Measurements from ENCODE around the gene PSMD2.

Gene PSMD2

DNA sequence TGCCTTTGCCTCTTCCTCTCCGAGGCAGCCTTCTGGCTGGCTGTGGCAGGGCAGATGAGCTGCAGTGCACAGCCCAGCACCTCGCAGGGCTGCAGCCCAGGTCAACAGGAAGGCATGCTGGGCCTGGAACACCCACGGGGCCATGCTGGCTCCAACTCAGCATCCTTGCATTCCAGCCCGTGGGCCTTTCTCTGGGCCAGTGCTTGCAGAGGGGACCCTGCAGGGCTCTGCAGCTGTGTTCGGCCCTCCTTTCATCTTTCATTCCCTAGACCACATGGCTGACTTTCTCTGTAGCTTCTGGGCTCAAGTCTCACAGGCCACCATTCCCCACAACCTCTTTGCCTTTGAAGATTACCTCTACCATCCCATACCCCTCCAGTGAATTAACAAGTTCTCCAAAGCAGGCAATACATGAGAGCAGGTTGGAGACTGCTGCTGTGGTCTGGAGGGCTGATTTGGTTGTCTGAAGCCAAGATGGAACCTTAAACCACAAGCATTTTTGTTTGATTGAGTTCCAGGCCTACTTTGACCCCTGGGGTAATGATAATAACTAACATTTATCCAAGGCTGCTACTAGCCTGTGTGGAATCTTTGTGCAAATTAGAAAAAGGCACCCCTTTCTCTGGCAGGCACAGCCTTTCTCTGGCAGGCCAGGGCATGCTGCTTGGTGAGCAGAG, 44.3 kb downstream of the PSMD2 start:
- no peak for DNase-seq

DNA sequence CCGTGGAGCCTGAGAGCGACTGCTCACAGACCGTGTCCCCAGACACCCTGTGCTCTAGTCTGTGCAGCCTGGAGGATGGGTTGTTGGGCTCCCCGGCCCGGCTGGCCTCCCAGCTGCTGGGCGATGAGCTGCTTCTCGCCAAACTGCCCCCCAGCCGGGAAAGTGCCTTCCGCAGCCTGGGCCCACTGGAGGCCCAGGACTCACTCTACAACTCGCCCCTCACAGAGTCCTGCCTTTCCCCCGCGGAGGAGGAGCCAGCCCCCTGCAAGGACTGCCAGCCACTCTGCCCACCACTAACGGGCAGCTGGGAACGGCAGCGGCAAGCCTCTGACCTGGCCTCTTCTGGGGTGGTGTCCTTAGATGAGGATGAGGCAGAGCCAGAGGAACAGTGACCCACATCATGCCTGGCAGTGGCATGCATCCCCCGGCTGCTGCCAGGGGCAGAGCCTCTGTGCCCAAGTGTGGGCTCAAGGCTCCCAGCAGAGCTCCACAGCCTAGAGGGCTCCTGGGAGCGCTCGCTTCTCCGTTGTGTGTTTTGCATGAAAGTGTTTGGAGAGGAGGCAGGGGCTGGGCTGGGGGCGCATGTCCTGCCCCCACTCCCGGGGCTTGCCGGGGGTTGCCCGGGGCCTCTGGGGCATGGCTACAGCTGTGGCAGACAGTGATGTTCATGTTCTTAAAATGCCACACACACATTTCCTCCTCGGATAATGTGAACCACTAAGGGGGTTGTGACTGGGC, 45.7 kb downstream of the PSMD2 start:
- DNase-seq = no peak

DNA sequence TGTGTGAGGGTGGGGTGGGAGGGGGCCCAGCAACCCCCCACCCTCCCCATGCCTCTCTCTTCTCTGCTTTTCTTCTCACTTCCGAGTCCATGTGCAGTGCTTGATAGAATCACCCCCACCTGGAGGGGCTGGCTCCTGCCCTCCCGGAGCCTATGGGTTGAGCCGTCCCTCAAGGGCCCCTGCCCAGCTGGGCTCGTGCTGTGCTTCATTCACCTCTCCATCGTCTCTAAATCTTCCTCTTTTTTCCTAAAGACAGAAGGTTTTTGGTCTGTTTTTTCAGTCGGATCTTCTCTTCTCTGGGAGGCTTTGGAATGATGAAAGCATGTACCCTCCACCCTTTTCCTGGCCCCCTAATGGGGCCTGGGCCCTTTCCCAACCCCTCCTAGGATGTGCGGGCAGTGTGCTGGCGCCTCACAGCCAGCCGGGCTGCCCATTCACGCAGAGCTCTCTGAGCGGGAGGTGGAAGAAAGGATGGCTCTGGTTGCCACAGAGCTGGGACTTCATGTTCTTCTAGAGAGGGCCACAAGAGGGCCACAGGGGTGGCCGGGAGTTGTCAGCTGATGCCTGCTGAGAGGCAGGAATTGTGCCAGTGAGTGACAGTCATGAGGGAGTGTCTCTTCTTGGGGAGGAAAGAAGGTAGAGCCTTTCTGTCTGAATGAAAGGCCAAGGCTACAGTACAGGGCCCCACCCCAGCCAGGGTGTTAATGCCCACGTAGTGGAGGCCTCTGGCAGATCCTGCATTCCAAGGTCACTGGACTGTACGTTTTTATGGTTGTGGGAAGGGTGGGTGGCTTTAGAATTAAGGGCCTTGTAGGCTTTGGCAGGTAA, 46.5 kb downstream of the PSMD2 start:
- no peak for DNase-seq

DNA sequence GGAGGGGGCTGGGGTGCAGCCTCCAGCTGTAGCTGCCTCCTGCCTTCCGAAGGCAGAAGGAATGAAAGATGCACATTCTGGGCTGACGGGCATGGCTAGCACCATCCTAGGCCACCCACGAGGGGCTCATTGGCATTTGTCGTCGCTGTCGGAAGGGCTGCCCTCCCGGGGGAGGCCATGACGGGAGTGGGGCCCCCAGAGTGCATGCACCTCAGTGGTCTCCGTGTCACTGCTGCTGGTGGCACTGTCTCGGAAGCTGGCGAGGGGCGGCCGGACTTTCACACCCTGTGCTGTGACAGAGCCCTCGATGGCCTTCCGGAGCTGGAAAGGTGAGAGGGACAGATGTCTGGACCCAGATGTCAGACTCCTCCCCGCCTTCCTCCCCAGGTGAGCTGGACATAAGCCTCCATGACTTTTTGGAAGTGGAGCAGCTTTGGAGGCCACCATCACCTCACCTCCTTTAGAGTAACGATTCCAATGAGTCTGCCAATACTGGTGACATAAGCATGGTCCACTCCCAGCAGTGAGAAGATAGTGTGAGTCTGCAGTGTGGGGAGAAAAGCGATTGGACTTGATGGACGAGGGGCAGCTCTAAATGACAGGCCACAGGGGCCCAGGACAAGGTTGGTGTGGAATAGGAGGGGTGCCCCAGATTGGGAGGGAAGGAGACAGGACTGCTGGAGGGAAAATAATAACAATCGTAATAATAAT, 47.6 kb downstream of the PSMD2 start:
- DNase-seq = no peak

DNA sequence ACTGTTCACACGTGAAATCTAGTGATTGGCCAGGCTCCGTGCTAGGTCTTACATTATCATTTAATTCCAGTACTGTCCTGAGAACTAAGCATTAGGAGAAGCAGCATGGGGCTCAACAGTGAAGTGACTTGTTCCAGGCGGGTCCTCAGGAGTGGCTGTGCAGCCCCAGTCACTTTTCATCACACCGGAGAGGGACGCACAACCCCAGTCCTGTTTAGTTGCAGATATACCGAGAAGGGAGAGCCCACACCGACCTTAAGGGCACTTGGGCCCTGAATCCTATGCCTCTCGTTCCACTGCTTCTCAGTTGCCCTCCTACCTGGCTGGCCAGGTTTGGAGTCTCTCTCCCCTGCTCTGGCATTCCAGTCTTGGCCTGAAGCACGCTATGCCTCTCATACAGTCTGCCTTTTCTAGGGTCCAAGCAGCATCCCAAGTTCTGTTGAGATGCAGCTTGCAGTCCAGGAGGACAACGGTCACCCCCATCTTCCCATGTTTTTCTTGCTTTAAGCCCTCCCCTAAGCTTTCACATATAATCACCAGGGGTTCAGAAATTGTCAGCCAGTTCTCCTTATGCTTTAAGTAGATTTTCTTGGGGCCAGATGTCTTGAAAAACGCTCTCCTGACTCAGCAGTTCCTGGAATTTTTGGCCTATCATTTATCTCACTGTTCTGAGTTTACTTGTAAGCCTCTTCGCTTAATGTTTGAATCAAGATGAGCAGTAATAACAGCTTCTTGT, 48.4 kb downstream of the PSMD2 start:
- no peak for DNase-seq

DNA sequence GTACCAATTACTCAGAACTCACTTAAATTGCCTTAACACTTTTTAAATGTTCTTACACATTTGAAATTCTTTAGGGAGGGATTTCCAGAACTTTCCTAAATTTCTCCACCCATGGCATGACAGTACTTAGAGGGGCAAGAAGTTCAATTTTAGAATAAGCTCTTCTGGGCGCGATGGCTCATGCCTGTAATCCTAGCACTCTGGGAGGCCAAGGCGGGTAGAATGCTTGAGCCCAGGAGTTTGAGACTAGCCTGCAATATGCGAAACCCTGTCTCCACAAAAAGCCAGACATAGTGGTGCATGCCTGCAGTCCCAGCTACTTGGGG, 49.0 kb downstream of the PSMD2 start:
- DNase-seq = no peak

DNA sequence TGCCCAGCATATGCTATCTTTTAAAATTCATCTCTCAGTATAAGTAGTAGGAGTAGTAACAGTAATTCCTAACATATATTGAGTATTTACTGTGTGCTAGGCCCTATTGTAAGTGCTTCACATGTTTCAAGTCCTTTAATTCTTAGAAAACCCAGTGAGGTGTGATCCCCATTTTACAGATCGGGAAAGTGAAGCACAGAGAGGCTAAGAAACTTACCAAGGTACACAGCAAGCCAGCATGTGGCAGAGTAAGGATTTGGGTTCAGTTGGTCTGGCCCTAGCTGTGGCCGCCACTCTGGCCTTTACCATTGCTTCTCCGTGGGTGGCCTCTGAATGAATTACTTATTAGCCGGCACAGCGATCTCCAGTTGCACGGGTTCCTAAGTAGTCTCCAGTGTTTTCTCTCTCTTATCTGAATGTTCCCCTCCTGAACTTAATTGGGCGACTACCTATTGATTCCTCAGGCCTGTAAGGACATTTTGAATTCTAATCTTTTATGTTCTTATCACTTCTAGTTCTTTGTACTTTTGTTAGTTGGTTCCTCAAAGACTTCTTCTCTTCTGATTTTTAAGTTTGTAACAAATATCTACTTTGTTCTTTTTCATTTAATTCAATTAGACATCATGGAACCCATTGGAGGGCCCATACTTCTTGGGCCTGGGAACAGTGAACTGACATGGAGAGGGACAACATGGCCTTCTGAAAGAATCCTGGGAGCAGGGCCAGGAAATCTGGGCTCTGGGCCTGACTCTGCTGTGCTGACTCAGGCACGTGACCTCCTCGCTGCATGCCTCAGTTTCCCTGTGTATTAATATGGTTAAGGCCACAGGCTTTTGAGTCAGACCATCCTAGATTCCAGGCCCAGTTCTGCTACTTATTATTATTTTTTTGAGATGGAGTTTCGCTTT, 50.8 kb downstream of the PSMD2 start:
- no peak for DNase-seq

DNA sequence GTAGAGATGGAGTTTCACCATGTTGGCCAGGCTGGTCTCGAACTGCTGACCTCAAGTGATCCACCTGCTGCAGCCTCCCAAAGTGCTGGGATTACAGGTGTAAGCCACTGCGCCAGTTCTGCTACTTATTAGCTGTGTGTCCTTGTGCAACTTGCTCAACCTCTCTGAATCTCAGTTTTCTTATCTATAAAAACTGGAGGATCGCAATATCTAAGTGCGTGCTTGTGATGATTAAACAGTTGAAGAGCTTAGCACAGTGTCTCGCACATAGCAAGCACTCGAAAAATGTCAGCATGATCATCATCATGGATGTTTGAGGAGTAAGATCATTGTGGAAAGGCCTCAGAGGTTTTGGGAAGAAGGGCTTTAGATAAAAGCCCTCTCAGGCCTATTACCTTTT, 51.6 kb downstream of the PSMD2 start:
- no peak for DNase-seq

DNA sequence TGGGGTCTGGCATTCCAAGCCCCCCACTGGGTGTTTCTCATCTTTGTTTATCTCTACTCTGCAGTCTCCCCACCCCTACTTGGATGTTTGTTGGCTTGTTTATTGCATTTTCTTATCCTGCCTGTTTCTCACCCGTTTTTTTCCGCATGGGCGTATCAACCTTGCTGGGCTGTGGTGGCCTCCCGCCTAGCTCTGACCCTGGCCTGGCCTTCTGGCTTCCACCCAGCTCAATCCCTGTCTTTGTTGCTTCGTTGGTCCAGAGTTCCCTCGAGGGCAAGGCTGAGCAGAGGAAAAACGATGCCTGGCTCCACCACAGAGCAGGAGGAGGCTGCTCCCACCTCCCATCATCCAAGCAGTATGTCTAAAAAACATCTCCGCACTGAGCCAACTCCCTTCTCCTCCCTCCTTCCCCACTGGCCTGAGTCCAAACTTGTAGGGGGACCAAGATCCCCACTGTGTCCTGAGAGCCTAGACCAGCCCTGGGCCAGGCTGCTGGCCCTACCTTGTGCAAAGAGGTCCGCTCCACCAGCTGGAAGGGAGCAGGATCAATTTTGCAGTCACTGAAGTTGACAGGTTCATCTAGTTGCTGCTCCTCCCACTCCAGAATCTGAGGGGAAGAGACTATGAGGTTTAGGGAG, 52.6 kb downstream of the PSMD2 start:
- no peak for DNase-seq

DNA sequence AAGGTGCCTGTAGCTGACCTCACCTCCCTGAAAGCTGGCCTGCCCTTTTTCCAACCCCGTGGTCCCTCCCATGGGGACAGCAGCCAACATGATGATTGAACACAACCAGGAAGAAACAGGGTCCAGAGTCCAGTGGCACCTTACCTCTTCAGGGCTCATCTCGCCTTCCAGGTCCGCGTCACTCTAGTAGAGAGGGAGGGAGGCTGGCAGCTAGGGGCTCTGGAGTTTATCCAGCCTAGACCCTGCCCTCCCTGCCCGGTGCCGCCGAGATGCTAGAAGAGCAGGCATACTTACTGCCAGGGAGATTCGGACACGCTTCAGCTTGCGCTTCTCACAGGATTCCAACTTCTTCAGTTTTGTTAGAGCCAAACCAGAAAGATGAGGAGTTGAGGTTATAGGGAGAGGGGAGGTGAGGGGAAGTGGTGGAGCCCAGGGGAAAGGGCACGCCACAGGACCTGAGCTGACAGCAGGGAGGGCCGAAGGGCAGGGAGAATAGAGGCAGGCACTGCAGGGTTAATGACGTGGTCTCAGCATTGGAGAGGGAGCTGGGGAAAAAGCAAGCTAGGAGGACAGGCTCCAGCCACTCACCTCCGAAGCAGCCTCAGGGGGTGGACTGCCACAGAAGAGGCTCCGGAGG, 53.2 kb downstream of the PSMD2 start:
- no peak for DNase-seq

DNA sequence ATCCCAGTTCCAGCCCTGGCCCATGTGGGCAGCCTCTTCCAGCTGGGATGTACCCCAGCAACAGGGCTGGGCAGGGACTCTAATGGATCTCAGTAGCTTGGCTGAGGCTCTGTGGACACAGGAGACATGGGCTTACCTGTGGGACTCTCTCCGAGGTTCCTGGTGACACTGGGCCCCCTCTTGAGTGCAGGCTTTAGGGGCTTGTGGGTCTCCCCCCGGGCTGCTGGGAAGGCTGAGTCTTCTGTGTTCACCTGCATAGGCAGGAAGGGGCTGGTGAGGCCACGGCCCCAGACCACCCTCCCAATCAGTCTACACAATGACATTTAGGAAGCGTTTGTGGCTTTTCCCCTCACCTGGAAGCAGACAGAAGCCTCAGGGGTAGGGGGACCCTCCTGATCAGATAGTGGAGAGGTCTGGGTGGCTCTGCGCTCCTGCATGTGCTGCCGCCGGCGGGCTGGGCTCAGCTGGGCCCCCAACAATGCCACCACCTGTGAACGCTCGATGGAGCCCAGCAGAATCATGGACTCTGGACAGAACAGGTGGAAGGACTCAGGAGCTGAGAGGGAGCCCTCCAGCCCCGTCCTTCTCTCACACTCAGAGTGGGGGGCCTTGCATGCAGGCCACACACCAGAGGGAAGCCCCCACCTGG, 54.0 kb downstream of the PSMD2 start:
- DNase-seq = no peak

DNA sequence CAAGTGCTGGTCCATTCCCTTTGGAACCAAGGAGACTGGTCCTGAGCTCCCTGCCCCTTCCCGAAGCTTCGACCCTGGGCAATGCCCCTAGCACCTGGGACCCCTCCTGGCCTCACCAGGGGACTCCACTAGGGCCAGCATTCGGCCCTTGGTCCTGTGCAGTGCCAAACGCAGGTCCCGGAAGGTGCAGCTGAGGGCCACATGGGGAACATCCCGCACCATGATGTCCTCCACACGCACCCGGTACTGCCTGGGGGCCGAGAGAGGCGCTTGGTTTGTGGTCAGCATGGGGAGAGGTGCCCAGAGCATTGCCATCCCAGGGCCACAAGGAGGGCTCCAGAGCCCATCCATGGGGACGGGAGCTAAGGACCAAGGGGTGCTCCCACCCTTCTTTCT, 54.5 kb downstream of the PSMD2 start:
- DNase-seq = no peak

DNA sequence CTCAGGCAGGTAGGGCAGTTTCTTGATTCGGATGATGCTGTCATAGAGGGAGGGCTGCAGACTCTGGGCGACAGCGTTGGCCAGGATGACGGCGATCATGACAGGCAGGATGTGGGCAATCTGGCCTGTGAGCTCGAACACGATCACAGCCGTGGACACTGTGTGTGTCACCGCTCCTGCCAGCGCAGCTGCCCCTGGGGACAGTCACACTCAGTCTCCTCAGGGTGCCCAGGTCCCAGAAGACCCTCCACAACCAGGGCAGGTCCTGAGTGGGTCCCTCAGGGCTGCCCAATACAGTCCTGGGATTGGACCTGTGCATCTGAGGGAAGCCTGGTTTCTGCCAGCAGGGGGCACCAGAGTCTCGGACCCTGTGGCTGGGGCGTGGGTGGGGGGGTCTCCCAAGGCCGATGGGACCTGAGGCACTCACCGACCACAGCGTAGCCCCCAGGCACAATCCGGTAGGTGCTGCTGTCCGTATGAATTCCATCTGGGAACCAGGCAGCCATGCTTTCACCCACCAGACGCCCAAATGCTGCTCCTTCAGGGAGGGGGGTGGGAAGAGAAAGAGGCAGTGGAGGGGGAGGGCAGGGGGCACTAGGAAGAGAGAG, 55.2 kb downstream of the PSMD2 start:
- peak; percentile 59 to 71 for DNase-seq

DNA sequence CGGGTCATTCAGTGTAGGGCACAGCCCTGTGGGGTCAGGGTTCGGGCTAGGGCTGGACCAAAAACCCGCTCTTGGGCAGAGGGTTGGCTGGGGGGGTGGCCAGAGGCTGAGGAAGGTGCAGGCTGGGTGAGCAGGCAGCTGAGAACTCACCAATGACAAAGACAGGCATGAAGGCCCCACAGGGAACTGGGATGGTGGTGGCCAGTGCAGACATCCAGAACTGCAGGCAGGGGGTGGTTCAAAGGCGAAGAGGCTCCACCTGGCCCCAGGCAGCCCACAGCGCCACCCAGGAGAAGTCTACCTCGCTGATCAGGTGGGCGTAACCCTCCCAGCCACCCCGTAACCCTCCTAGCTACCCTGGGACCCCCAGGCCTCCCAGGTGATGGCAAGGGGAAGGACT, 55.7 kb downstream of the PSMD2 start:
- DNase-seq = no peak

DNA sequence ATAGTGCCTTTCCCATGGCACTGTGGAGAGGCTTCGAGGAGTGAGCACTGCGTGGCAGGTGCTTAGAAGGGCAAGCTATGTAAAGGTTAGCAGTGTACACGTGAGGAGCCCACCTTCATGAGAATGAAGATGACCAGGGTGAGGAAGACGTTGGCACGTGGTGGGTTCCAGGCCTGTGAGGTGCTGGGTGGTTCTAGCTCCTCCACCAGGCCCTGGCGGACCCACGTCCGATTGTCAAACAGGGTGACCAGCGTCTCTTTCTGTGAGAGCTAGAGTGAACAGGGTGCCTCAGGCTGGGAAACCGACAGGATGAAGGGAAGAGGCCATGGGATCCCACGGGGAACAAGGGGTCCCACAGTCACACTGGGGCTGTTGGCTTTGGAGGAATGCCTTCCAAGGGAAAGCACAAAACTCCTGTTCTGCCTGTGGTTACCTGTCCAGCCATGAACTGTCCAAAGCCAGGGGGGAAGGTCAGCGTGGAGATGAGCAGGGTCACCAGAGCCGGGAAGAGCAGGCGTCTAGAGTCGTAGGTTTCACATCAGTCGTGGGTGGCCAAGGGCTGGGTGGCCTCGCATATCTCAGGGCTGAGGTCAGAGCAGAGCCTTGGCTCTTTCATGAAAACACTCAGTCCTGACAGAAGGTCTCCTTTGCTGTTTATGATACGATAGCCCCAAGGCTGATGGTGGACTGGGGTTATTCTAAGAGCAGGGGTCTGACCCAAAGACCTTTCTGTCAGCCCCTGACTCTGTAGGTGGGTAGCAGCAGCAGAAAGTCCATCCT, 56.4 kb downstream of the PSMD2 start:
- DNase-seq = no peak

DNA sequence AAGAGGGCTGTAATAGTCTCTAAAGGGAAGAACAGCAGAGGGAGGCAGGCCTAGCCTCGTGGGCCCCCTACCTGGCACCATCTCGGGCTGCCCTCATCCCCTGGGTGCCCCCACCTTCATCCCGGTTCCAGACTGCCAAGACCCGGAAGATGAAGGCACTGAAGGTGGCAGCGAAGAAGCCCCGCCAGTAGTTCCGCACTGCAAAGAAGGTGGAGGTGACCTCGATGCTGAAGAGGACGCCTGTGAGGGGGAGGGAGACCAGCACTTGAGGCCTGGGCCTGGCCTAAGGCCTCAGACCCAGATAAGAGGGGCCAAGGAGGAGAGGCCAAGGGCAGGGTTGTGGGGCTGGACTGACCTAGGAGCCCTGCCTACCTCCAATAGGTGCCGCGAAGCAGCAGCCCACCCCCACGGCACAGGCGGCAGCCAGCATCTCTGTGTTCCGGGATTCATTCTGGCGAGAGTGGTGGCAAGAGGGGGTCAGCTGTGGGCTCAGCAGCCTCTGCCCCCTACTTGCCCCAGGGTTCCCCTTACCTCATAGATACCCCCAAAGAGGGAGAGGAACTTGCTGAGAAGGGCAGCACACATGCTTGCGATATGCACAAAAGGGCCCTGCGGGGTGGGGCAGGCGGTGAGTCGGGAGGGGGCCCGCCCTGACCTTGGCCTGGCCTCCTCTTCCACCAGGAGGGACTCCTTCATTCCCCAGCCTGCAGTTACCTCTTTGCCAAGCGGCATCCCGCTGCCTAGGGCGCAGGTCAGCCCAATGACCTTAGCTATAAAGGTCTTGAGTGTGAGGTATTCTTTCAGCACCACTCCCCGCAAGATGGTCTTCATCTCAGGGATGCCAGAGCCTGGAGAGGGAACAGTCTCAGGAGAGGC, 58.4 kb downstream of the PSMD2 start:
- no peak for DNase-seq

DNA sequence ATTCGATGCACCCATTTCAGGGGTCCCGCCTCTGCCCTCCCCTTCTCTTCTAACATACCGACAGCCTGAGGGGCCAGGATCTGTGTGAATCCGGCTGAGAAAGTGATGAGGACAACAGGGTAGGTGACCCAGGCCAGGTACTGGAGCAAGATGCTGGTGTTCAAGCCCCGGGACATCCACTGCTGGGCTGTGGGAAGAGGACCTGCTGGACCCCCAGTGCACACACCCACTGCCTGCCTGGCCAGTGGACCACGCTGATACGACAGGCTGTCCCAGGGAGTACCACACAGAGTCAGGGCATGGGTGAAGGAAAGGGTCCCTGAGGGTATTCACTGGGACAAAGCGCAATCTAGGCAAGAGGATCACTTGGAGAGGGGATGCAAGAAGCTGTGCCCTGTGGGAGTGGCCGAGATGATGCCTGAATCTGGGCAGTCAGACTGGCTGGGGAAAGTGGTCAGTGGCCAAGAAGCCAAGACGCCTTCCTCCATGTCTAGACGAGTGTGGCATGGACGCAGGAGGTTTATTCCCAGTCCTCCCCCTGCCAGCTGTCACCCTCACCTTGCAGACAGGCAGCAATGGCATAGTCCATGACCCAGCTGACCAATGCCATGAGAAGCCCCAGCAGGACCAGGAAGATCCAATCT, 59.2 kb downstream of the PSMD2 start:
- no peak for DNase-seq
